ENCODE results near the gene GGT7.

- no peak for TF ChIP-seq CTCF (IDR thresholded peaks at IDR 0.05)
- no peak for TF ChIP-seq POLR2A (IDR thresholded peaks at IDR 0.05)
These were observed 40.7 kb downstream of the GGT7 start for GRCh38 chr20:34831936-34832335.
